ENCODE data around the gene KCNH6.

The KCNH6 gene

DNA sequence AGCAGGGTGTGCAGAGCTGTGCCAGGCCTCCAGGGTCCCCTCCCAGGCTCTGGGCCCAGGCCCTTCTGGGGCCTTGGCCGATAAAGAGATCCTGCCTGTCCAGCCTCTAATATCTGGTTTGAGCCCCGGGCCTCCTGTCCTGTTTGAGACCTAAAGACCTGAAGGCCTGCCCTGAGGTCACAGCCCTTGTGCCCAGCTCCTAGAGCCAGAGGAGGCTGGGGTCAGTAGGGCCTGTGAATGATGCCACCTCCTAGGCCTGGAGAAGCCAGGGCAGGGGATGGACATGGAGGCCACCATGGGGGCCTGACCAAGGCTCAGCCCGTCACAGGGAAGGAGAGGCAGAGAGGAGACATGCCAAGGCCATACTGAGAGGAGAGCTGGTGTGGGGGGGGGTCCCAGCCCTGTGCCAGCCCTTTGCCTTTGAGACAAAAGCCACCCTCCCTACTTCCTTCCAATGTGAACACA is 7.4 kb downstream of the KCNH6 start:
- TF ChIP-seq, protein P1, sequence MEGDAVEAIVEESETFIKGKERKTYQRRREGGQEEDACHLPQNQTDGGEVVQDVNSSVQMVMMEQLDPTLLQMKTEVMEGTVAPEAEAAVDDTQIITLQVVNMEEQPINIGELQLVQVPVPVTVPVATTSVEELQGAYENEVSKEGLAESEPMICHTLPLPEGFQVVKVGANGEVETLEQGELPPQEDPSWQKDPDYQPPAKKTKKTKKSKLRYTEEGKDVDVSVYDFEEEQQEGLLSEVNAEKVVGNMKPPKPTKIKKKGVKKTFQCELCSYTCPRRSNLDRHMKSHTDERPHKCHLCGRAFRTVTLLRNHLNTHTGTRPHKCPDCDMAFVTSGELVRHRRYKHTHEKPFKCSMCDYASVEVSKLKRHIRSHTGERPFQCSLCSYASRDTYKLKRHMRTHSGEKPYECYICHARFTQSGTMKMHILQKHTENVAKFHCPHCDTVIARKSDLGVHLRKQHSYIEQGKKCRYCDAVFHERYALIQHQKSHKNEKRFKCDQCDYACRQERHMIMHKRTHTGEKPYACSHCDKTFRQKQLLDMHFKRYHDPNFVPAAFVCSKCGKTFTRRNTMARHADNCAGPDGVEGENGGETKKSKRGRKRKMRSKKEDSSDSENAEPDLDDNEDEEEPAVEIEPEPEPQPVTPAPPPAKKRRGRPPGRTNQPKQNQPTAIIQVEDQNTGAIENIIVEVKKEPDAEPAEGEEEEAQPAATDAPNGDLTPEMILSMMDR (conservative IDR thresholded peaks at IDR 0.05; ENCODE audit: low read length): no peak
- DNase-seq (ENCODE audit: low read depth): no peak
- H3K4me3 ChIP-seq (ENCODE audit: low read length): no peak overlapping the region

DNA sequence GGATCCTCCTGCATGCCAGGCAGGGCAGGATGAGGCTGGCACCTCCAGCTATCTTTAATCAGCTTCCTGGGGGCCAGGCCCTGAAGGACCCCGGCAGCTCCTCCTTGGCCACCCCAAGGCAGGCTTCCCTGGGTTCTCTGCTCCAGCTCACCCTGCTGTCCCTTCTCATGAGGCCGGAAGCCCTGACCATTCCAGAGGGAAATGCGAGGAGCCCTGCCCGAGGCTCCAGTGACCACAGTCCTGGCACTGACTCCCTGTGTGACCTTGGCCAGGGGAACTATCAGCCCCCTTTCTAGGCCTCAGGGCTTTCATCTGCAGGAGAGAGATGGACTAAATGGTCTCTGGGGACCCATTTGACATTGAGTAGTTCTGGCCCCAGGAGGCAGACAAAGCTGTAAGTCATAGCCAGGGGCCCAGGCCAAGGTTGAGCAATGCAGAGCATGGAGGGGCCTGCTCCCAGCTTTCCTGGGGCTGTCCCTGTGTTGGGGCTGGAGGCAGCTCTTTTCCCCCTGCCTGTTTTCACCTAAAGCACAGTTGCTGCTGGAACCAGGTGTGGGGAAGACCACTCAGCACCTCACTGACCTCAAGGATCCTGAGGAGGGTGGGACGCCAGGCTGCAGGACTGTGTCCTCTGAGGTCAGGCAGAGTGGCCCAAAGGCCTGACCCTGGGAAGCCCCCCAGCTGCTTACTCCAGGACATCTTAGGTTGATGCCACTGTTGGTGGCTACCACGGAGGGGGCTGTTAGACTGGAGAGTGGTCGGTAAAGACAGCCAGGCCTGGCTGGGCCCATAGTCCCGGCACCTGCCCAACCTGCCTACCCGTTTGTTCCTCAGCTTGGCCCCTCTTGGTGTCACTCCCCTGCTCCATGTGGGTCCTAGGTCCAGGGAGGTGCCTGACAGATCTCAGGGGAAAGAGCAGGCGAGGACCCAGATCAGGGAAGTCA is 8.1 kb downstream of the KCNH6 start:
- peak; percentile 44 for DNase-seq (ENCODE audit: low read depth)
- TF ChIP-seq, protein P1 (conservative IDR thresholded peaks at IDR 0.05; ENCODE audit: low read length): no peak

DNA sequence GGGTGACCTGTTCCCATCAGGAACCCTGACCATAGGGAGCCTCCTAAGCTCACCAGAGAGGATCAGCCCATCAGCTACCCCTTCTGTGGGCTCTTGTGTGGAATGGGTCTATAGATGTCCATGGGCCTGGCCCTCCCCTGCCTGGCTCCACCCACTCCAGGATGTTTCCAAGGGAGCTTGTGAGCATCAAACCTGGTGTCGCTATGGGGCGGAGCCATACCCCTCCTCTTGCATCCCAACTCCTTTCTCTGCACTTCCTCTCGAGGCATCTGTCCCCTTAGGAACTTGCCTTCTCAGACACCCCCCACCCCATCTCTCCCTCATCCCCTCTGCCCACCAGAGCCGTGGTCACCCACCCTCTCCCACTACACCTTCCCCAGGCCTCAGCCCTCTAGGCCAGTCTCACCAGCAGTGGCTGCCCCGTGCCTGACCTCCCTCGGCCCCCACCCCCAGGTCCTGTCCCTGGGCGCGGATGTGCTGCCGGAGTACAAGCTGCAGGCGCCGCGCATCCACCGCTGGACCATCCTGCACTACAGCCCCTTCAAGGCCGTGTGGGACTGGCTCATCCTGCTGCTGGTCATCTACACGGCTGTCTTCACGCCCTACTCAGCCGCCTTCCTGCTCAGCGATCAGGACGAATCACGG is 10.4 kb downstream of the KCNH6 start:
- no peak overlapping the region for H3K4me3 ChIP-seq (ENCODE audit: low read length)
- TF ChIP-seq, protein P1 (conservative IDR thresholded peaks at IDR 0.05; ENCODE audit: low read length): no peak
- no peak for DNase-seq (ENCODE audit: low read depth)

More for the DNA sequence above, 8.1 kb downstream of the KCNH6 start:
- no peak overlapping the region for H3K4me3 ChIP-seq (ENCODE audit: low read length)

DNA sequence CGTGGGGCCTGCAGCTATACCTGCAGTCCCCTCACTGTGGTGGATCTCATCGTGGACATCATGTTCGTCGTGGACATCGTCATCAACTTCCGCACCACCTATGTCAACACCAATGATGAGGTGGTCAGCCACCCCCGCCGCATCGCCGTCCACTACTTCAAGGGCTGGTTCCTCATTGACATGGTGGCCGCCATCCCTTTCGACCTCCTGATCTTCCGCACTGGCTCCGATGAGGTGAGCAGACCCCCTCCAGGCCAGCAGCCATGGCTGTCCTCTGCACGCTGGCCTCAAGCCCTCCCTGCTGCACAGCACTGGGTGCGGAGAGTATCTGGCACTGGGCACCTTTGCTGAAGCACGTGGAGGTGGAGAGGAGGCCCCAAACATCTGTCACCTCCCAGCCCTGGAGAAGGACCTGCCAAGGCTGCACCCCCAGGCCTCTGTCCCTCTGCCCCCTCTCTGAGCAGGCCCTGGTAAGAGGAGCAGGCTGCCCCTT is 11.0 kb downstream of the KCNH6 start:
- TF ChIP-seq, protein P1 (conservative IDR thresholded peaks at IDR 0.05; ENCODE audit: low read length): no peak
- DNase-seq (ENCODE audit: low read depth): no peak
- no peak overlapping the region for H3K4me3 ChIP-seq (ENCODE audit: low read length)

DNA sequence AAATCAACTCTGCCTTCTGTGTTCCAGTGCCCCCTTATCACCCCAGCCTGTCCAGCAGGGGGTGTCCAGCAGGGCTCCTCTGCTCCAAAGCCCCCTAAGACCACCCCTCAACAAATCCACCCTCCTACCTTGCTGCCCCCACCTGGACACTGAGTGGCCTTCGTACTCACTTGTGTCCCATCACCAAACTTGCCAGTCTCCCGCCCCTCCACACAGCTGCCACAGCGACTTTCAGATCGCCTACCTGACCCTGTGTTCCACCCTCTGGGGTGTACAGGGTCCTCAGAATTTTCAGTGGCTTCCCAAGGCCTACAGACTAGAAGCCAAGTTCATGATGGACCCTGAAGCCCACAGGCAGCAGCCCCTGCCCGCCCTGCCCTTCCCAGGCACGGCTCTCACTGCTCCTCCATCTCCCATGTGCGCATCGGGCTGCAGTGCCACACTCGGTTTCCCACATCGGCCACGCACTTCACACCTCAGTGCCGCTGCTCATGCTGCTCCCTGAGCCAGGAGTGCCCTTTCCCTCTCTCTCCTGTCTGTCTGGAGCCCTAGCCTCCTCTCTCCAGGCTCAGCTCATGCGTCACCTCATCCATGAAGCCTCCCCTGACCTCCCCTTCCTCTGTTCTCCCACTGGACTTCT is 11.8 kb downstream of the KCNH6 start:
- no peak overlapping the region for H3K4me3 ChIP-seq (ENCODE audit: low read length)
- TF ChIP-seq, protein P1 (conservative IDR thresholded peaks at IDR 0.05; ENCODE audit: low read length): no peak

DNA sequence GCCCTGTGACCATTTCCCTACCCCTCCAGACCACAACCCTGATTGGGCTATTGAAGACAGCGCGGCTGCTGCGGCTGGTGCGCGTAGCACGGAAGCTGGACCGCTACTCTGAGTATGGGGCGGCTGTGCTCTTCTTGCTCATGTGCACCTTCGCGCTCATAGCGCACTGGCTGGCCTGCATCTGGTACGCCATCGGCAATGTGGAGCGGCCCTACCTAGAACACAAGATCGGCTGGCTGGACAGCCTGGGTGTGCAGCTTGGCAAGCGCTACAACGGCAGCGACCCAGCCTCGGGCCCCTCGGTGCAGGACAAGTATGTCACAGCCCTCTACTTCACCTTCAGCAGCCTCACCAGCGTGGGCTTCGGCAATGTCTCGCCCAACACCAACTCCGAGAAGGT is 12.5 kb downstream of the KCNH6 start:
- DNase-seq (ENCODE audit: low read depth): no peak
- H3K4me3 ChIP-seq (ENCODE audit: low read length): no peak overlapping the region
- TF ChIP-seq, protein P1 (conservative IDR thresholded peaks at IDR 0.05; ENCODE audit: low read length): no peak

More for the DNA sequence above, 11.8 kb downstream of the KCNH6 start:
- DNase-seq (ENCODE audit: low read depth): no peak
